PC-3 (cell line): ENCODE data around the gene SPACDR. TPM values are rescaled to one million over a fixed set of nuclear protein-coding genes. Genes with fewer than 3 reads are reported as not detected.

Experiments used
- ATAC-seq: fragments of 200-7000 bp; cut with Tn5 transposase; 2 replicates; pipeline ENCODE4 v1.9.1; 2020; ENCODE audit warnings: mild to moderate bottlenecking, moderate library complexity
- BruUV-seq: library from RNA; stranded (reverse); fragments of 400-500 nt; replicated peaks from 2 replicates; lab custom pipeline; 2021; lab: Mats Ljungman, UMichigan
- CTCF ChIA-PET: fragments of 300-600 bp; sonication (Branson Sonifier 250); formaldehyde crosslinking; loops from one replicate; lab custom pipeline; 2022; ENCODE audit warnings: antibody characterized with exemption; lab: Charles Lee
- POLR2A ChIA-PET: fragments of 300-600 bp; sonication (Branson Sonifier 250); formaldehyde crosslinking; loops from one replicate; lab custom pipeline; 2022; ENCODE audit warnings: antibody characterized with exemption; ENCODE audit not compliant: unreplicated experiment; lab: Charles Lee
- DNase-seq: peaks from one replicate; pipeline ENCODE4 v3.0.0-alpha.2; 2015
- H2AFZ ChIP-seq: fragments of 300-600 bp; sonication (generic); 2 replicates; pipeline ENCODE4 v1.6.0; 2016; ENCODE audit warnings: antibody characterized with exemption, low read length
- H3F3A ChIP-seq: fragments of 300-600 bp; sonication (generic); one replicate; pipeline ENCODE4 v1.6.0; 2017; ENCODE audit warnings: antibody characterized with exemption, low read length, control low read depth, mild to moderate bottlenecking; ENCODE audit not compliant: unreplicated experiment
- H3K27ac ChIP-seq: fragments of 300-600 bp; sonication (generic); 2 replicates; pipeline ENCODE4 v1.5.1; 2016; ENCODE audit warnings: mild to moderate bottlenecking, low read length
- H3K27me3 ChIP-seq: fragments of 300-600 bp; sonication (generic); 2 replicates; pipeline ENCODE4 v1.6.1; 2016; ENCODE audit warnings: low read length, mixed read lengths
- H3K36me3 ChIP-seq: fragments of 300-600 bp; sonication (generic); 2 replicates; pipeline ENCODE4 v1.6.1; 2016; ENCODE audit warnings: low read depth, mixed run types, low read length, mixed read lengths
- H3K4me1 ChIP-seq: fragments of 300-600 bp; sonication (generic); 2 replicates; pipeline ENCODE4 v1.5.1; 2016; ENCODE audit warnings: low read length; ENCODE audit not compliant: insufficient read depth
- H3K4me2 ChIP-seq: fragments of 300-600 bp; sonication (generic); 2 replicates; pipeline ENCODE4 v1.6.0; 2016; ENCODE audit warnings: low read length
- H3K4me3 ChIP-seq: fragments of 300-600 bp; sonication (generic); 2 replicates; pipeline ENCODE4 v1.5.1; 2016; ENCODE audit warnings: mild to moderate bottlenecking, low read length, mixed read lengths
- H3K79me2 ChIP-seq: fragments of 300-600 bp; sonication (generic); 2 replicates; pipeline ENCODE4 v1.6.1; 2017; ENCODE audit warnings: low read length, mixed read lengths
- H3K9ac ChIP-seq: fragments of 300-600 bp; sonication (generic); 2 replicates; pipeline ENCODE4 v1.6.0; 2016; ENCODE audit warnings: mild to moderate bottlenecking, low read length
- H3K9me2 ChIP-seq: fragments of 300-600 bp; sonication (generic); replicated peaks from 2 replicates; pipeline ENCODE4 v1.6.1; 2016; ENCODE audit warnings: mixed run types, low read length, mixed read lengths
- H3K9me3 ChIP-seq: fragments of 300-600 bp; sonication (generic); 2 replicates; pipeline ENCODE4 v1.6.1; 2016; ENCODE audit warnings: low read length, mixed read lengths
- H4K20me1 ChIP-seq: fragments of 300-600 bp; sonication (generic); 2 replicates; pipeline ENCODE4 v1.6.1; 2016; ENCODE audit warnings: low read length, mixed read lengths
- CTCF ChIP-seq: fragments of 300-600 bp; sonication (generic); conservative IDR thresholded peaks from 2 replicates; pipeline ENCODE4 v1.5.1; 2017; ENCODE audit warnings: antibody characterized with exemption, low read depth, mild to moderate bottlenecking, low read length
- EZH2 ChIP-seq: fragments of 300-600 bp; sonication (generic); IDR thresholded peaks from one replicate; pipeline ENCODE4 v1.6.1; 2017; ENCODE audit warnings: antibody characterized with exemption, mild to moderate bottlenecking, low read length; ENCODE audit not compliant: unreplicated experiment
- EZH2phosphoT487 ChIP-seq: fragments of 300-600 bp; sonication (generic); IDR thresholded peaks from 2 replicates; pipeline ENCODE4 v1.6.1; 2018; ENCODE audit warnings: mild to moderate bottlenecking, antibody characterized with exemption, low read length, borderline replicate concordance
- intact Hi-C: fragments of 100-400 bp; cut with micrococcal nuclease; formaldehyde crosslinking; loops from 2 replicates; pipeline ENCODE4 v1.9.0; 2023
- total RNA-seq: library from RNA; depleted of rRNA; stranded (reverse); fragments of >200 nt; gene quantifications from 2 replicates; pipeline ENCODE4 v1.2.3, GENCODE V29; 2014; rRNA removed

SPACDR gene
- total RNA-seq, 1 experiment from 2014 or later, result 0.11 TPM

- H3K79me2 ChIP-seq, result no peaks in the 10 kb centered on the region
- CTCF ChIA-PET, result interaction anchor here (0.5 to 1.2 kb wide), 8 partner anchors 19 to 278 kb away, joined by 3 to 8 read pairs (median 4); partner anchors contain the start of genes MEPCE and ZCWPW1
- no peak overlapping the region for H3K9ac ChIP-seq
- no peak overlapping the region for H2AFZ ChIP-seq
- DNase-seq (peak; percentile 84), ATAC-seq (peak; percentile 87)
- H3F3A ChIP-seq, result no peaks in the 10 kb centered on the region
- no peaks in the 10 kb centered on the region for H3K36me3 ChIP-seq
- H3K27me3 ChIP-seq, result no peaks in the 10 kb centered on the region
- H3K4me3 ChIP-seq, result no peak overlapping the region
- no peaks in the 10 kb centered on the region for H4K20me1 ChIP-seq
- TF ChIP-seq EZH2phosphoT487 (no peak), CTCF (peak; percentile 72), EZH2 (no peak)
- no peaks in the 10 kb centered on the region for H3K9me2 ChIP-seq
- H3K9me3 ChIP-seq, result no peaks in the 10 kb centered on the region
- no peak overlapping the region for H3K27ac ChIP-seq
- no TSS peak for BruUV-seq
- intact Hi-C loops, result loop anchor here (1.0 to 10.0 kb wide), 3 partner anchors 33 to 275 kb away; partner anchors contain the start of gene PILRB
- H3K4me2 ChIP-seq, result no peak overlapping the region
- peaks cover 10% of the 10 kb centered on the region; the same call in 1 of the 2 replicates for H3K4me1 ChIP-seq
- POLR2A ChIA-PET, result interaction anchor here (0.6 kb wide), 1 partner anchor 21 kb away, joined by 4 read pairs; the partner anchor contains the start of gene ZCWPW1
Observed at GRCh38 chr7:100407285-100408180, 56.5 kb downstream of the SPACDR start.

- Histone ChIP-seq H3K36me3 (no peaks in the 10 kb centered on the region), H3K9me2 (no peaks in the 10 kb centered on the region), H3K9ac (no peak overlapping the region), H3F3A (no peaks in the 10 kb centered on the region), H3K9me3 (no peaks in the 10 kb centered on the region), H4K20me1 (no peaks in the 10 kb centered on the region), H3K4me1 (peaks cover 10% of the 10 kb centered on the region; the same call in 1 of the 2 replicates), H3K27me3 (no peaks in the 10 kb centered on the region), H3K79me2 (no peaks in the 10 kb centered on the region), H2AFZ (no peak overlapping the region), H3K4me3 (no peak overlapping the region), H3K4me2 (no peak overlapping the region), H3K27ac (no peak overlapping the region)
- DNase-seq (peak; percentile 51), ATAC-seq (peak; percentile 77)
- TF ChIP-seq CTCF (no peak), EZH2phosphoT487 (no peak)
- ChIA-PET POLR2A (no interaction called here), CTCF (interaction anchor here (0.6 to 1.2 kb wide), 3 partner anchors 14 to 23 kb away, joined by 3 to 8 read pairs (median 3); partner anchors contain the start of genes MEPCE and ZCWPW1)
- BruUV-seq, result no TSS peak
- intact Hi-C loops, result loop anchor here (1.0 to 10.0 kb wide), 3 partner anchors 32 to 274 kb away; partner anchors contain the start of gene PILRB
Observed at GRCh38 chr7:100406767-100407166, 57.3 kb downstream of the SPACDR start.

Other genes with a start within 250 kb of the SPACDR start
- not detected in 2 replicates for gene PVRIG, start 244.3 kb downstream of the SPACDR start, total RNA-seq
- not detected in 2 replicates for gene SPDYE3, start 156.6 kb downstream of the SPACDR start, total RNA-seq
- gene PILRB, start 106.1 kb downstream of the SPACDR start, total RNA-seq, result 71.6 and 74.1 TPM in 2 replicates
- 0.92 and 1.9 TPM in 2 replicates for gene PILRA, start 90.8 kb downstream of the SPACDR start, total RNA-seq
- 1.4 and 2.2 TPM in 2 replicates for gene ZCWPW1, start 35.6 kb downstream of the SPACDR start, total RNA-seq
- 35.1 and 36.0 TPM in 2 replicates for gene MEPCE, start 34.4 kb downstream of the SPACDR start, total RNA-seq
- 36.1 and 51.1 TPM in 2 replicates for gene PPP1R35, start 27.8 kb downstream of the SPACDR start, total RNA-seq
- 57.1 and 66.1 TPM in 2 replicates for gene TSC22D4, start 15.0 kb upstream of the SPACDR start, total RNA-seq
- 1.2 and 1.9 TPM in 2 replicates for gene NYAP1, start 19.7 kb upstream of the SPACDR start, total RNA-seq
- 16.9 and 18.2 TPM in 2 replicates for gene AGFG2, start 74.9 kb upstream of the SPACDR start, total RNA-seq
- 0.22 and 0.52 TPM in 2 replicates for gene SAP25, start 109.6 kb upstream of the SPACDR start, total RNA-seq
- gene LRCH4, start 121.9 kb upstream of the SPACDR start, total RNA-seq, result 15.6 and 28.7 TPM in 2 replicates
- 0.40 TPM in 1 of 2 replicates, not detected in the other for gene FBXO24, start 122.1 kb upstream of the SPACDR start, total RNA-seq
- 8.6 and 16.3 TPM in 2 replicates for gene PCOLCE, start 138.1 kb upstream of the SPACDR start, total RNA-seq
- gene MOSPD3, start 148.3 kb upstream of the SPACDR start, total RNA-seq, result 9.4 and 19.4 TPM in 2 replicates
- gene TFR2, start 177.3 kb upstream of the SPACDR start, total RNA-seq, result not detected in 2 replicates
- not detected in 2 replicates for gene ACTL6B, start 192.2 kb upstream of the SPACDR start, total RNA-seq
- 164 and 227 TPM in 2 replicates for gene GNB2, start 209.5 kb upstream of the SPACDR start, total RNA-seq
- 25.9 and 26.6 TPM in 2 replicates for gene GIGYF1, start 230.0 kb upstream of the SPACDR start, total RNA-seq
- gene POP7, start 241.9 kb upstream of the SPACDR start, total RNA-seq, result 151 and 154 TPM in 2 replicates